ENCODE results near the gene PKD1. TPM values are rescaled to one million over a fixed set of nuclear protein-coding genes. Genes with fewer than 3 reads are reported as not detected.

Gene PKD1
- total RNA-seq, 1 experiment from 2014 or later: 102 TPM

GRCh38 chr16:2092256-2092620 is 43.5 kb downstream of the PKD1 start:
- no peak for TF ChIP-seq SP1 (CRISPR knock-in tag; conservative IDR thresholded peaks at IDR 0.05)
- TF ChIP-seq TEAD1 (CRISPR knock-in tag; IDR thresholded peaks at IDR 0.05): no peak
- TF ChIP-seq ZNF396 (CRISPR knock-in tag; IDR thresholded peaks at IDR 0.05; ENCODE audit: borderline replicate concordance): no peak
- TF ChIP-seq, protein P1, sequence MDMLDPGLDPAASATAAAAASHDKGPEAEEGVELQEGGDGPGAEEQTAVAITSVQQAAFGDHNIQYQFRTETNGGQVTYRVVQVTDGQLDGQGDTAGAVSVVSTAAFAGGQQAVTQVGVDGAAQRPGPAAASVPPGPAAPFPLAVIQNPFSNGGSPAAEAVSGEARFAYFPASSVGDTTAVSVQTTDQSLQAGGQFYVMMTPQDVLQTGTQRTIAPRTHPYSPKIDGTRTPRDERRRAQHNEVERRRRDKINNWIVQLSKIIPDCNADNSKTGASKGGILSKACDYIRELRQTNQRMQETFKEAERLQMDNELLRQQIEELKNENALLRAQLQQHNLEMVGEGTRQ (CRISPR knock-in tag; IDR thresholded peaks at IDR 0.05): no peak
- TF ChIP-seq SMAD4 (CRISPR knock-in tag; IDR thresholded peaks at IDR 0.05): no peak
- TF ChIP-seq, protein P2, sequence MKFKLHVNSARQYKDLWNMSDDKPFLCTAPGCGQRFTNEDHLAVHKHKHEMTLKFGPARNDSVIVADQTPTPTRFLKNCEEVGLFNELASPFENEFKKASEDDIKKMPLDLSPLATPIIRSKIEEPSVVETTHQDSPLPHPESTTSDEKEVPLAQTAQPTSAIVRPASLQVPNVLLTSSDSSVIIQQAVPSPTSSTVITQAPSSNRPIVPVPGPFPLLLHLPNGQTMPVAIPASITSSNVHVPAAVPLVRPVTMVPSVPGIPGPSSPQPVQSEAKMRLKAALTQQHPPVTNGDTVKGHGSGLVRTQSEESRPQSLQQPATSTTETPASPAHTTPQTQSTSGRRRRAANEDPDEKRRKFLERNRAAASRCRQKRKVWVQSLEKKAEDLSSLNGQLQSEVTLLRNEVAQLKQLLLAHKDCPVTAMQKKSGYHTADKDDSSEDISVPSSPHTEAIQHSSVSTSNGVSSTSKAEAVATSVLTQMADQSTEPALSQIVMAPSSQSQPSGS (CRISPR knock-in tag; IDR thresholded peaks at IDR 0.05; ENCODE audit: borderline replicate concordance, low read depth): no peak
- no peak for TF ChIP-seq PREB (CRISPR knock-in tag; IDR thresholded peaks at IDR 0.05; ENCODE audit: borderline replicate concordance)
- TF ChIP-seq NFE2L1 (CRISPR knock-in tag; IDR thresholded peaks at IDR 0.05): no peak
- TF ChIP-seq GABPB1 (CRISPR knock-in tag; IDR thresholded peaks at IDR 0.05): no peak
- TF ChIP-seq, protein P3, sequence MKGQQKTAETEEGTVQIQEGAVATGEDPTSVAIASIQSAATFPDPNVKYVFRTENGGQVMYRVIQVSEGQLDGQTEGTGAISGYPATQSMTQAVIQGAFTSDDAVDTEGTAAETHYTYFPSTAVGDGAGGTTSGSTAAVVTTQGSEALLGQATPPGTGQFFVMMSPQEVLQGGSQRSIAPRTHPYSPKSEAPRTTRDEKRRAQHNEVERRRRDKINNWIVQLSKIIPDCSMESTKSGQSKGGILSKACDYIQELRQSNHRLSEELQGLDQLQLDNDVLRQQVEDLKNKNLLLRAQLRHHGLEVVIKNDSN (CRISPR knock-in tag; IDR thresholded peaks at IDR 0.05): no peak
- TF ChIP-seq, protein P4, sequence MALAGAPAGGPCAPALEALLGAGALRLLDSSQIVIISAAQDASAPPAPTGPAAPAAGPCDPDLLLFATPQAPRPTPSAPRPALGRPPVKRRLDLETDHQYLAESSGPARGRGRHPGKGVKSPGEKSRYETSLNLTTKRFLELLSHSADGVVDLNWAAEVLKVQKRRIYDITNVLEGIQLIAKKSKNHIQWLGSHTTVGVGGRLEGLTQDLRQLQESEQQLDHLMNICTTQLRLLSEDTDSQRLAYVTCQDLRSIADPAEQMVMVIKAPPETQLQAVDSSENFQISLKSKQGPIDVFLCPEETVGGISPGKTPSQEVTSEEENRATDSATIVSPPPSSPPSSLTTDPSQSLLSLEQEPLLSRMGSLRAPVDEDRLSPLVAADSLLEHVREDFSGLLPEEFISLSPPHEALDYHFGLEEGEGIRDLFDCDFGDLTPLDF (CRISPR knock-in tag; IDR thresholded peaks at IDR 0.05): no peak
- TF ChIP-seq ZNF121 (CRISPR knock-in tag; IDR thresholded peaks at IDR 0.05): no peak
- TF ChIP-seq MXD4 (CRISPR knock-in tag; IDR thresholded peaks at IDR 0.05; ENCODE audit: borderline replicate concordance): no peak
- TF ChIP-seq ELF4 (CRISPR knock-in tag; IDR thresholded peaks at IDR 0.05; ENCODE audit: low read depth): no peak
- TF ChIP-seq, protein P5, sequence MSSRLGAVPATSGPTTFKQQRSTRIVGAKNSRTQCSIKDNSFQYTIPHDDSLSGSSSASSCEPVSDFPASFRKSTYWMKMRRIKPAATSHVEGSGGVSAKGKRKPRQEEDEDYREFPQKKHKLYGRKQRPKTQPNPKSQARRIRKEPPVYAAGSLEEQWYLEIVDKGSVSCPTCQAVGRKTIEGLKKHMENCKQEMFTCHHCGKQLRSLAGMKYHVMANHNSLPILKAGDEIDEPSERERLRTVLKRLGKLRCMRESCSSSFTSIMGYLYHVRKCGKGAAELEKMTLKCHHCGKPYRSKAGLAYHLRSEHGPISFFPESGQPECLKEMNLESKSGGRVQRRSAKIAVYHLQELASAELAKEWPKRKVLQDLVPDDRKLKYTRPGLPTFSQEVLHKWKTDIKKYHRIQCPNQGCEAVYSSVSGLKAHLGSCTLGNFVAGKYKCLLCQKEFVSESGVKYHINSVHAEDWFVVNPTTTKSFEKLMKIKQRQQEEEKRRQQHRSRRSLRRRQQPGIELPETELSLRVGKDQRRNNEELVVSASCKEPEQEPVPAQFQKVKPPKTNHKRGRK (CRISPR knock-in tag; IDR thresholded peaks at IDR 0.05; ENCODE audit: borderline replicate concordance): no peak
- TF ChIP-seq, protein P6, sequence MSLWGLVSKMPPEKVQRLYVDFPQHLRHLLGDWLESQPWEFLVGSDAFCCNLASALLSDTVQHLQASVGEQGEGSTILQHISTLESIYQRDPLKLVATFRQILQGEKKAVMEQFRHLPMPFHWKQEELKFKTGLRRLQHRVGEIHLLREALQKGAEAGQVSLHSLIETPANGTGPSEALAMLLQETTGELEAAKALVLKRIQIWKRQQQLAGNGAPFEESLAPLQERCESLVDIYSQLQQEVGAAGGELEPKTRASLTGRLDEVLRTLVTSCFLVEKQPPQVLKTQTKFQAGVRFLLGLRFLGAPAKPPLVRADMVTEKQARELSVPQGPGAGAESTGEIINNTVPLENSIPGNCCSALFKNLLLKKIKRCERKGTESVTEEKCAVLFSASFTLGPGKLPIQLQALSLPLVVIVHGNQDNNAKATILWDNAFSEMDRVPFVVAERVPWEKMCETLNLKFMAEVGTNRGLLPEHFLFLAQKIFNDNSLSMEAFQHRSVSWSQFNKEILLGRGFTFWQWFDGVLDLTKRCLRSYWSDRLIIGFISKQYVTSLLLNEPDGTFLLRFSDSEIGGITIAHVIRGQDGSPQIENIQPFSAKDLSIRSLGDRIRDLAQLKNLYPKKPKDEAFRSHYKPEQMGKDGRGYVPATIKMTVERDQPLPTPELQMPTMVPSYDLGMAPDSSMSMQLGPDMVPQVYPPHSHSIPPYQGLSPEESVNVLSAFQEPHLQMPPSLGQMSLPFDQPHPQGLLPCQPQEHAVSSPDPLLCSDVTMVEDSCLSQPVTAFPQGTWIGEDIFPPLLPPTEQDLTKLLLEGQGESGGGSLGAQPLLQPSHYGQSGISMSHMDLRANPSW (CRISPR knock-in tag; conservative IDR thresholded peaks at IDR 0.05; ENCODE audit: low read depth): no peak
- TF ChIP-seq PRDM15 (CRISPR knock-in tag; IDR thresholded peaks at IDR 0.05): no peak
- H3K9me3 Mint-ChIP-seq: no peaks in the 10 kb centered on the region
- H3K36me3 Mint-ChIP-seq: peaks cover 8% of the 10 kb centered on the region; the same call in 1 of the 2 replicates
- no peak overlapping the region for H3K27ac Mint-ChIP-seq
- POLR2A ChIA-PET: interaction anchor here (0.6 to 1.9 kb wide), 3 partner anchors 112 to 878 kb away, joined by 3 to 6 read pairs (median 4); partner anchors contain the start of gene RPS2
- CTCF ChIA-PET: interaction anchor here (1.0 to 5.8 kb wide), 13 partner anchors 13 to 159 kb away, joined by 3 to 73 read pairs (median 6); partner anchors contain the start of genes ECI1, NPW, NTHL1 and TSC2
- H3K27me3 Mint-ChIP-seq (ENCODE audit: low read depth): no peaks in the 10 kb centered on the region
- ATAC-seq (no peak), DNase-seq (ENCODE audit: low spot score) (no peak)
- peak overlapping the region; percentile 52 for H3K4me3 Mint-ChIP-seq
- no peaks in the 10 kb centered on the region for H3K4me1 Mint-ChIP-seq
